SK-N-SH (cell line): ENCODE measurements around the gene ANKRD11. TPM values are rescaled to one million over a fixed set of nuclear protein-coding genes. Genes with fewer than 3 reads are reported as not detected.

ENCODE experiments used
- polyA plus RNA-seq, 3 experiments: library from polyadenylated mRNA; depleted of rRNA; stranded (reverse); fragments of >200 nt; gene quantifications; 2 replicates each; pipeline ENCODE4 v1.2.3, GENCODE V29; 2012
- small RNA-seq, 7 experiments: library from RNA; depleted of rRNA; stranded (forward); fragments of <200 nt; gene quantifications; one replicate each; pipeline ENCODE3, GENCODE V24; 2012

ANKRD11 gene
- polyA plus RNA-seq, 1 of the 3 experiments (the other 2 are of a cell fraction): 50.2 TPM

Small RNA genes lying within 50 kb of the gene (small RNA-seq; reads per million reads assigned to genes)
- 0 reads per million in 7 experiments for gene RNU6-430P

Other genes with a start within 250 kb of the ANKRD11 start
- gene SPG7, start 17.8 kb upstream of the ANKRD11 start, polyA plus RNA-seq (2012; rRNA removed): 100 and 107 TPM in 2 replicates
- 3,540 and 4,635 TPM in 2 replicates for gene RPL13, start 70.1 kb upstream of the ANKRD11 start, polyA plus RNA-seq (2012; rRNA removed)
- 3.9 and 4.0 TPM in 2 replicates for gene CPNE7, start 85.2 kb upstream of the ANKRD11 start, polyA plus RNA-seq (2012; rRNA removed)
- gene DPEP1, start 123.1 kb upstream of the ANKRD11 start, polyA plus RNA-seq (2012; rRNA removed): 0.05 TPM in 1 of 2 replicates, not detected in the other
- gene CHMP1A, start 167.1 kb upstream of the ANKRD11 start, polyA plus RNA-seq (2012; rRNA removed): 138 and 143 TPM in 2 replicates
- 7.2 and 8.5 TPM in 2 replicates for gene SPATA33, start 167.3 kb upstream of the ANKRD11 start, polyA plus RNA-seq (2012; rRNA removed)
- gene CDK10, start 196.1 kb upstream of the ANKRD11 start, polyA plus RNA-seq (2012; rRNA removed): 84.7 and 94.5 TPM in 2 replicates
- 7.8 and 8.6 TPM in 2 replicates for gene SPATA2L, start 211.1 kb upstream of the ANKRD11 start, polyA plus RNA-seq (2012; rRNA removed)
- gene VPS9D1, start 230.3 kb upstream of the ANKRD11 start, polyA plus RNA-seq (2012; rRNA removed): 9.2 and 10.1 TPM in 2 replicates
- gene ZNF276, start 231.0 kb upstream of the ANKRD11 start, polyA plus RNA-seq (2012; rRNA removed): 24.9 and 27.0 TPM in 2 replicates